GM19372 (cell line): ENCODE data around the gene ANKRD13D.

Source experiments
- ATAC-seq: cut with Tn5 transposase; IDR thresholded peaks from one replicate; pipeline ENCODE4 v1.9.1; 2021; ENCODE audit warnings: mild to moderate bottlenecking, low read depth, moderate library complexity; ENCODE audit not compliant: unreplicated experiment

Gene ANKRD13D

GRCh38 chr11:67301313-67301921 is 12.3 kb downstream of the ANKRD13D start:
- ATAC-seq, result no peak

GRCh38 chr11:67301951-67302516 is 12.9 kb downstream of the ANKRD13D start:
- ATAC-seq, result no peak

DNA sequence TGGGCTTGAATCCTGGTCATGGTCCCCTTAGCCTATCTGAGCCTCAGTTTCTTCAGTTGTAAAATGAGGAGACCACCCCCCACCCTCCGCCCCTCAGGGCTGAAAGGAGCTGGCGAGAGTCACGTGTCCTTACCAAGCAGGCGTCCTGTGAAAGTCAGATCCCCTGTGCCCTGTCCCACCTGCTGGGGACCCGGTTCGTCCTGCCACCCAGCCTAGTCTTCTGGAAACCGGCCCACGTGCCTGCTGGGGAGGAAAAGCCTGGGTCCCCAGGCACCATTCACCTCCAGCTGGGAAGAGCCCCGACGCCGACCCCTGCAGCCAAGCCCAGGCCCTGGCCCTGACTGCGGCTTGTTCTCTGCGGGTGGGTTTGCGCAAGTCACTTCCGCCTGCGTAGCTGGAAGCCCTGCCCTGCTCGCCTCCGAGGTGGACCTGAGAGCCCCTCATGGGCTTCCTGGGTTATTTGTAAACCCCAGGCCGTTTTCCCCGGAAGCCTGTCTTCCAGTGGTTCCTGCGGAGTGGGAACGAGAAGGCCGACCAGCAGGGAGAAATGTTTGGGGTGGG is 13.5 kb downstream of the ANKRD13D start:
- no peak for ATAC-seq

DNA sequence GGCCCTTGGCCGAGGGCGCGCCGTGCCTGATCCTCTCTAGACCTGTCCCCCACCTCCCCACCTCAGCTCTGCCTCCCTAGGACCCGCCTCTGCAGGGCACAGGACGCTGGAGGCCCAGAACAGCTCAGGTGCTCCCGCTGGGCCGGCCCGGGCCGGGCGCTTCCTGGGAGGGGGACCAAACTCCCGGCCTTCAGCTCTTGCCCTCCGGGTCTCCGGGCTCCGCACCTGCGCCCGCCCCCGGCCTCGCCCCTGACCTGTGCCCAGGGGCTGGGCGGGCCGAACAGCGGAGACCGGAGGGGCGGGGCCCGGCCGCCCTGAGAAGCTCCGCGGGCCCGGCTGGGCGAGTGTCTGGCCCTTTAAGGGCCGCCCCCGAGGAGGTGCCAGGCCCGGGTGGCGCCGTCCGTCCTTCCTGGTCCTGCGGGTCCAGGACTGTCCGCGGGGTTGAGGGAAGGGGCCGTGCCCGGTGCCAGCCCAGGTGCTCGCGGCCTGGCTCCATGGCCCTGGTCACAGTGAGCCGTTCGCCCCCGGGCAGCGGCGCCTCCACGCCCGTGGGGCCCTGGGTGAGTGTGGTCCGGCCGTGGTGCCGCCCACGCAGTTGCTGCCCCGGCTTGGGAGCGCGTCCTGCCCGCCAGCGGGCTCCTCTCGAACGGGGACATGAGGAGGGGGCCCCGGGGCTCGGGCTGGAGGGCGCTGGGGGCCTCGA is 14.2 kb downstream of the ANKRD13D start, which contains the start of gene SSH3:
Gene SSH3, plus strand, starts transcription at position 399 of the 703 bp plus-strand sequence. Its CDS starts 96 bp downstream, at position 495.
- no peak for ATAC-seq

- ATAC-seq, result no peak
Measured at GRCh38 chr11:67303835-67304411, 14.8 kb downstream of the ANKRD13D start.

- no peak for ATAC-seq
Measured at GRCh38 chr11:67304511-67305113, 15.5 kb downstream of the ANKRD13D start.

- ATAC-seq, result no peak
Measured at GRCh38 chr11:67306769-67307544, 17.9 kb downstream of the ANKRD13D start.

- ATAC-seq, result no peak
Measured at GRCh38 chr11:67307545-67308001, 18.5 kb downstream of the ANKRD13D start.

GRCh38 chr11:67308031-67308866 is 19.1 kb downstream of the ANKRD13D start:
- no peak for ATAC-seq

- ATAC-seq, result no peak
Measured at GRCh38 chr11:67309166-67309565, 20.1 kb downstream of the ANKRD13D start.

DNA sequence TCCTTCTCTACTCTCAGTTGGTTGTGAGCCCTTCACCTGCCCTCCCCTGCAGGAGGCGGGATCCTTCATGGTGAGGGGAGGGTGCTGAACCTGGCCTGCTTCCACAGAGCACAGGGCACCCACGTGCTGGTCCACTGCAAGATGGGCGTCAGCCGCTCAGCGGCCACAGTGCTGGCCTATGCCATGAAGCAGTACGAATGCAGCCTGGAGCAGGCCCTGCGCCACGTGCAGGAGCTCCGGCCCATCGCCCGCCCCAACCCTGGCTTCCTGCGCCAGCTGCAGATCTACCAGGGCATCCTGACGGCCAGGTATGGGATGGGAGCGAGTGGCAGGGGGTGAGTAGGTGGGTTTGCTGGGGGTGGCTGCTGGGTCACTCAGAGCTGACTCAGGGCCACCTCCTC is 20.6 kb downstream of the ANKRD13D start:
- no peak for ATAC-seq

DNA sequence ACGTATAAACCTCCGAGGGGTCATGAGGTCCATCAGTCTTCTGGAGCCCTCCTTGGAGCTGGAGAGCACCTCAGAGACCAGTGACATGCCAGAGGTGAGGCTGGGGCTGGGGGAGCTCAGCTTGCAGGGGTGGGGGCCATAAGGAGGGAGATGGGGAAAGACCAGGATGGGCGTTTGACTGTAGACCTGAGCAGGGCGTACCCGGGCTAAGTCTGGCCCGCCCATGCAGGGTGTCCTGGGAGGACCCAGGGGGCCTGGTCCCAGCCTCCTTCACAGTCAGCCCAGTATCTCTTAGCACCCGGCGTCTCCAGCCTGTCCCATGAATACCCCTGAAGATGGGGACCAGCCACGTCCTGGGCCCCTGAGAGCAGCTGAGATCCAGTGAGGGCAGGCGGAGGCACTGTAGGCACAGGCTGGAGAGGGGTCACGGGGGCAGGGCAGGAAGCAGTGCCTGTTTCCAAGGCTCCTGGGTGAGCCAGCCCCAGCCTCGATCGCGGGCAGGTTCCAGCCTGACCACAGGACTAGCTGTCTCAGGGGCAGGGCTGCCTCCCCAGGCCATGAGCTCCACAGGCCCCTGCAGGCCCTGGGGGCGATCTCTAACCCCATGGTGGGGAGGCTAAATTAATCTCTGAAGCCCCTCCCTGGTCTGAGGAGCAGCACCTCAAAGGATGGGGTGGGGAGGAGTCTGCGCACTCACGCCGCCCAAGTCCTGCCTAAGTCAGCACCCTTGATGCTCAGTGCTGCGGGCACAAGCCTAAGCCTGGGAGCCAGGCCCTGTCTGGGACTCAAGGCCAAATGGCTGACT is 21.3 kb downstream of the ANKRD13D start:
- no peak for ATAC-seq

DNA sequence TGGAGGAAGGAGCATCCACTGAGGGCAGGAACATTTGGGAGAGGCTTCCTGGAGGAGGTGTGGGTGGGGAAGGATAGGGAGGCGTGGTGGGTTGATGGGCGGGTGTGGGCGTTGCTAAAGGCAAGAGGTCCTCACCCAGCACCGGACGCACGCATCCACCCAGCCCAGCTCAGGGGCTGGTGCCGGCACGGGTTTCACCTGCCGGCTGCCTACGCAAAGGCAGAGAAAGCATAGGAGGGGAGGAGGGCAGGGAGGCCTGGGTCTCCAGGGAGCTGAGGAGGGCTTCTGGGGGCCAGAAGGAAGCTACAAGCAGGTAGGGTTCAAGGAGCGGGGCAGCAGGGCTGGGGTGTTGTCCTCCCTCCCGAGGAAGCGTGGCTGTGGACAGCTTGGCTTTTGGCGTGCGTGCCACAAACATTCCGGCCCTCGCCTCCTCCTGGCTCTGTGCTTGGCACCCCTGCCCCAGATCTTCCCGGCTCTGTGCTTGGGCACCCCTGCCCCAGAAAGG is 22.0 kb downstream of the ANKRD13D start:
- ATAC-seq, result no peak

GRCh38 chr11:67311556-67312082 is 22.5 kb downstream of the ANKRD13D start:
- no peak for ATAC-seq

- ATAC-seq, result no peak
Measured at GRCh38 chr11:67312187-67313021, 23.3 kb downstream of the ANKRD13D start.

- ATAC-seq, result no peak
Measured at GRCh38 chr11:67313125-67313890, 24.2 kb downstream of the ANKRD13D start.
